ENCODE data around the gene ARHGEF11.
"Not testable (repeated sequence)": the region's sequence is repeated elsewhere in the genome, so short reads cannot be mapped to it uniquely, and the experiment has no call there.

Gene ARHGEF11

DNA sequence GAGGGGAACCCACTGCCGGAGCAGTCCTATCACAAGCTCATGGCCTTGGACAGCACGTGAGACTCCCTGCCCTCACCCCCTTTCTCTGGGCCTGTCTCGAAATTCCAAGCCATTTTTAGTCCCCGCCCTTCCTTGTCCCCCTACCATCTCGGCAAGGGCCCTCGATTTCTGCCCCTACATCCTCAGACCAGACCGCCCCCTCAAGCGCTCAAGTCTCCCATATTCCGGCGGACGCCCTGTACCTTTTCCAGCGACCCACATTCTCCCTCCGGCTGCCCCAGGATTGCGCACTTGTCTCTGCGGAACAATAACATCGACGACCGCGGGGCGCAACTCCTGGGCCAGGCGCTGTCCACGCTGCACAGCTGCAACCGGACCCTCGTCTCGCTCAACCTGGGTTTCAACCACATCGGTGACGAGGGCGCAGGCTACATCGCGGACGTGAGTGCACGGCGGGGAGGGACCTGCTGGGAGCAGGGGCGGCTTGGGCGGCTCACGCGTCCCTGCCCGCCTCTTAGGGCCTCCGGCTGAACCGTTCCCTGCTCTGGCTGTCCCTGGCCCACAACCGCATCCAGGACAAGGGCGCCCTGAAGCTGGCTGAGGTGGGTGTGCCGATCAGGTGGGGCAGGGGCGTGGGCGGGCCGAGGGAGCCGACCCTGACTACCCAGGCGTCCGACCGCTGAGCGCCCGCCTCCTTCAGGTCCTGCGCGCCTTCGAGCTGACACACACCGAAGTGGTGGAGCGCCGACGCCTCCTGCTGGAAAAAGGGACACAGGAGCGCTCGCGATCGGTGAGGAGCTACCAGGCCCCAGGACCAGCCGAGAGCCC is 118.1 kb downstream of the ARHGEF11 start:
- peak; percentile 52 to 58 for DNase-seq

GRCh38 chr1:156926695-156927094 is 118.8 kb downstream of the ARHGEF11 start:
- DNase-seq, result not testable (repeated sequence)

DNA sequence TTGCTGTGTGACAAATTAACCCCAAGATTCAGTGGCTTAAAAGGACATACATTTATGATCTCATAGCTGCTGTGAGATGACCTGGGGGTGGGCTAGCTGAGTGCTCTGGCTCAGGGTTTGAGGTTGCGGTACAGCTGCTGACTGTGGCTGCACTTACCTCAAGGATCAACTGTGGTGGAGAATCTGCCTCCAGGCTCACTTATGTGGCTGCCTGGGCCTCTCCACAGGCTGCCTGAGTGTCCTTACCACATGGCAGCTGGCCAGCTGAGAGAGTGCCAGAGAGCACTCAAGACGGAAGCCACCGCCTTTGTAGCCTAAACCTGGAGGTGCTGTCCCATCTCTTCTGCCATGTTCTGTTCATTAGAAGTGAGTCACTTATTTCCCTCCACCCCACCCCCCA is 119.4 kb downstream of the ARHGEF11 start:
- no peak for DNase-seq

GRCh38 chr1:156925154-156926010 is 120.2 kb downstream of the ARHGEF11 start:
- no peak for DNase-seq

GRCh38 chr1:156924478-156925153 is 120.9 kb downstream of the ARHGEF11 start:
- no peak for DNase-seq

DNA sequence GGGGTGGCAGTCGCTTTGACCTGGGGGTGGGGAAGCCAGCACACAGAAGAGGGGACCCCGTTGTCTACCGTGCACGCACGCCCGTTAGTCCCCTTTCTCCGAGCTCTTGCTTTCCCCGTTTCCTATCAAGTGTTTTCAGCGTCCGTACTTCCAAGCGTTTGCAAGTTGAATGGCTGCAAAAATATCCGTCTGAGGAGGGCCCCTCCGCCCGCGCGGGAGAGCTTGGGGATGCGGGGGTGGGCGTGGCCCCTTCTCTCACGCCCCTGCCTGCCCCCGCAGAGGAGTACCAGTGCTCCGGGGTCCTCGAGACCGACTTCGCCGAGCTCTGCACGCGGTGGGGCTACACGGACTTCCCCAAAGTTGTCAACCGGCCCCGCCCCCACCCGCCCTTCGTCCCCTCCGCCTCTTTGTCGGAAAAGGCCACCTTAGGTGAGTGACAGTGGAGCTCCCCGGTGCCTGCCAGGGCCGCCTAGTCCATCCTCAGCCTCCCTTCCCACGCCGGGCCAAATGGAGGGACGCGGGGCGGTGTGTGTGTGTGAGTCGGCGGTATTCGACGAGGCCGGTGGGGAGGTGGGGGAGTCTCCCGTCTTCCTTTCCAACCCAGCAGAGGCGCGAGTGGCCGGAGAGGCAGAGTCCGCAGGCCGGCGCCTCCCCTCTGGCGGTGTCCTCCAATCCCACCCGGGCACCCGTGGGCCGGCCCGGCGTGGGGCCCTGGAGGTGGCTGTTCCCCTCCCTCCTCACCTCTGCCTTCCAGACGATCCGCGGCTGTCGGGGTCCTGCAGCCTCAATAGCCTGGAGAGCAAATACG is 121.7 kb downstream of the ARHGEF11 start:
- DNase-seq, result no peak

DNA sequence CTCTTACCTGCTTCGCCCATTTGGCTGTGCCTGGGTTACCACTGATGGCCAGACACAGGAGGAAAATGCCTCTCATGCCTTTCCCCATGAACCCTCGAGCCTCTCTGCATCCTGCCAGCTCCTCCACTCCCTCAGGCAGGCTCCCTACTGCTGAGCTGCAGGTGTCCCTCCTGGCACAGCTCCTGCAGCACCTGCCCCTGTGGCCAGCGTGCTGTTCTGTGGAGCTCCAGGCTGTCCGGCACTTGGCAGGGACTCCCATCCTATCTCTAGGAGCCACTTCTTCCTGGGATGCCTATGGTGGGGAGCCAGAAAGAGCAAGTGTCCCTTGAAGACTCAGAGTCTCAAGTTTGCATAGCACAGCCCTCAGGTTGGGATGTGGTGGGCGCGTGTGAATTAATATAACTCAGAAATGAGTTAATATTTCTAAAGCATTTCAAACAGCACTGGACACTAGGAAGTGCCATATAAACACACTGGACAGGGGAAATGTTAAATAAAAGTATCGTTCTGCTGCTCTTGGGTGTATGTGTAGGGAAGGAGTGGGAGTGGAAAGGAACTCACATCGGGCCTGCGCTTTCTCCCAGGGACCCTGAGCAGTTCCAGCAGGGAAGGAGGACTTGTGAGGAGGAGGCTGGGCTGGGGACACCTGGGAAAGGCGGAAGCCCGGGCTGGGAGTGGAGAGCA is 122.4 kb downstream of the ARHGEF11 start:
- DNase-seq, result no peak

- DNase-seq, result no peak
Observed at GRCh38 chr1:156921053-156921529, 124.5 kb downstream of the ARHGEF11 start.

GRCh38 chr1:156920233-156921052 is 125.1 kb downstream of the ARHGEF11 start, which contains the start of gene LRRC71:
TSS of gene LRRC71 (plus strand) at chr1:156920632. CDS start at chr1:156920804, 172 bp downstream.
- peak; percentile 39 to 51 for DNase-seq

- no peak for DNase-seq
Observed at GRCh38 chr1:156914440-156914856, 131.1 kb downstream of the ARHGEF11 start.

DNA sequence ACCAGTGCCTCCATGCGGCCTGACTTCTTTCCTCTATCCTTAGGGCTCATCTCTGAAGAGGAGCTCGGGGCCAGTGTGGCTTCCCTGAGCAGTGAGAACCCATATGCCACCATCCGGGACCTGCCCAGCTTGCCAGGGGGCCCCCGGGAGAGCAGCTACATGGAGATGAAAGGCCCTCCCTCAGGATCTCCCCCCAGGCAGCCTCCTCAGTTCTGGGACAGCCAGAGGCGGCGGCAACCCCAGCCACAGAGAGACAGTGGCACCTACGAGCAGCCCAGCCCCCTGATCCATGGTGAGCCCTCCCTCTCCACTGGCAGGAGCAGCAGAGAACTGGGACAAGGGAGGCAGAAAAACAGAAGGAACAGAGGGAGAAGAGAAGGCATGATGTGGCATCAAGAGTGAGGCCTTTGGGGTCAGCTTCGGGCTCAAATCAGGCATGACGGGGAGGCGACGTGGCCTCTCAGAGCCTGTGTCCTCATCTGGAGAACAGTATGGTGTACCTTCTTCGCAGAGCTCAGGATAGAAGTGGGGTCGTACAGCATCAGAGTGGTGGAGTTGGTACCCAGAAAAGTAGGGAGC is 131.6 kb downstream of the ARHGEF11 start:
- no peak for DNase-seq

DNA sequence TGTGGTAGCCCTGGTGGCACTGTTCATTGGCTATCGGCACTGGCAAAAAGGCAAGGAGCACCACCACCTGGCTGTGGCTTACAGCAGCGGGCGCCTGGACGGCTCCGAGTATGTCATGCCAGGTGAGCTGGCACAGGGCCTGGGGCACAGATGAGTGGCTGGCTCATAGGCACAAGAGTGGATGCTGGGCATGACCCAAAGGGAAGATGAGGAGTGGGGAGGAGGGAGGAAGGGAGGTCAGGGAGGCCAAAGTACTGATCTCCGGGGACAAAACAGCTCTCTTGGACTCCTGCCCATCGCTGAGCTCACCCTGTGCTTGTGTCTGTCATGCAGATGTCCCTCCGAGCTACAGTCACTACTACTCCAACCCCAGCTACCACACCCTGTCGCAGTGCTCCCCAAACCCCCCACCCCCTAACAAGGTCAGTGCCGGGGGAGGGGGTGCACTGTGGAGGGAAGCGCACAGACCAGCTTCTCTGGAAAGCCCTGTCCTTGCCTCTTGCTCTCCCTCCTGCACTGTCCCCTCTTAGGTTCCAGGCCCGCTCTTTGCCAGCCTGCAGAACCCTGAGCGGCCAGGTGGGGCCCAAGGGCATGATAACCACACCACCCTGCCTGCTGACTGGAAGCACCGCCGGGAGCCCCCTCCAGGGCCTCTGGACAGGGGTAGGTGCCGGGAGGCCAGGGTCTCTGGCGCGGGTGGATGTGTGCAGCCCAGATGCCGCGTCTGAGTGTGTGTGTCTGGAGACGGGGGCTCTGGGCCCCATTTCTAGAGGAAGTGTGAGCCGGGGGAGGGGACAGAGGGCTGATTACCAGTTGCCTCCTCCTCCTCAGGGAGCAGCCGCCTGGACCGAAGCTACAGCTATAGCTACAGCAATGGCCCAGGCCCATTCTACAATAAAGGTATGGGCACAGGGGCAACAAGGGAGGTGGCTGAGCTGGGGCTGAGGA is 132.4 kb downstream of the ARHGEF11 start:
- no peak for DNase-seq

- no peak for DNase-seq
Observed at GRCh38 chr1:156912310-156912709, 133.2 kb downstream of the ARHGEF11 start.

GRCh38 chr1:156911577-156912298 is 133.8 kb downstream of the ARHGEF11 start:
- no peak for DNase-seq

DNA sequence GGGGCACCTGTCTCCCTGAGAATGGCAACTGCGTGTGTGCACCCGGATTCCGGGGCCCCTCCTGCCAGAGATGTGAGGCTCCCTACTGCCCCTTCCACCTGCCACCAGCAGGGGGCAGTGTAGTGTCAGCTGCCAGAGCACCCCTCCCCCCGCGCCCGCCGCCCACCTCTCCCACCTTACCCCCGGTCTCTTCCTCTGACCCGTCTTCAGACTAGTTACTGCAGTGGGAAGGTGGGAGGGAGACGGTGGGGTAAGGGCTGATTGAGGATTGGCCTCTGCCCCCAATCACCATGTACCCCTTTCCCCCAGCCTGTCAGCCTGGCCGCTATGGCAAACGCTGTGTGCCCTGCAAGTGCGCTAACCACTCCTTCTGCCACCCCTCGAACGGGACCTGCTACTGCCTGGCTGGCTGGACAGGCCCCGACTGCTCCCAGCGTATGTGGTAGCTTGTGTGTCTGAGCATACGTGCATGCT is 135.2 kb downstream of the ARHGEF11 start:
- peak; percentile 39 to 54 for DNase-seq

GRCh38 chr1:156909671-156910070 is 135.9 kb downstream of the ARHGEF11 start:
- DNase-seq, result no peak

- DNase-seq, result no peak
Observed at GRCh38 chr1:156908955-156909354, 136.6 kb downstream of the ARHGEF11 start.

DNA sequence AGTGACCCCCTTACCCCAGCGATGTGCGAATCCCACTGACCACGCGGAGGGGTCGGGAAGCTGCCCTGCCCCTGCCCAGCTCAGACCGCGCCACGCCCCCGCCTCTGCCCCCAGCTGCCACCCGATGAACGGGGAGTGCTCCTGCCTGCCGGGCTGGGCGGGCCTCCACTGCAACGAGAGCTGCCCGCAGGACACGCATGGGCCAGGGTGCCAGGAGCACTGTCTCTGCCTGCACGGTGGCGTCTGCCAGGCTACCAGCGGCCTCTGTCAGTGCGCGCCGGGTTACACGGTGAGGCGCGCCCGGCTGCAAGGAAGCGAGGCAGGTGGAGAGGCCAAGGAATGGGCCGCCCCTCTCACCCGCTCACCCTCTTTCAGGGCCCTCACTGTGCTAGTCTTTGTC is 137.0 kb downstream of the ARHGEF11 start:
- DNase-seq, result no peak

Data from CD4-positive, alpha-beta T cell treated with Interleukin-1 beta for 1 hour (primary cell).